Measurements from ENCODE around the gene EHMT2. TPM values are rescaled to one million over a fixed set of nuclear protein-coding genes. Genes with fewer than 3 reads are reported as not detected.
"Not testable (repeated sequence)": the region's sequence is repeated elsewhere in the genome, so short reads cannot be mapped to it uniquely, and the experiment has no call there.

The EHMT2 gene
- total RNA-seq, 2 donors from 2014 or later: 41.2 to 55.3 TPM

- ATAC-seq (replicated peaks): no peak
These were observed 20.3 kb downstream of the EHMT2 start for GRCh38 chr6:31877125-31877650.

GRCh38 chr6:31876357-31876756 lies 21.1 kb downstream of the EHMT2 start:
- Mint-ChIP-seq H3K27me3 (peaks cover 3% of the 10 kb centered on the region), H3K27ac (no peak overlapping the region), H3K4me3 (no peak overlapping the region), H3K9me3 (no peaks in the 10 kb centered on the region), H3K4me1 (peaks cover 3% of the 10 kb centered on the region), H3K36me3 (ENCODE audit: low read depth) (peaks cover 19% of the 10 kb centered on the region)
- no peak for ATAC-seq (replicated peaks)

More at GRCh38 chr6:31877125-31877650, 20.3 kb downstream of the EHMT2 start:
- Mint-ChIP-seq H3K9me3 (no peaks in the 10 kb centered on the region), H3K36me3 (ENCODE audit: low read depth) (peaks cover 28% of the 10 kb centered on the region), H3K27me3 (no peaks in the 10 kb centered on the region), H3K4me3 (no peak overlapping the region), H3K4me1 (peaks cover 3% of the 10 kb centered on the region), H3K27ac (no peak overlapping the region)

GRCh38 chr6:31875877-31876276 lies 21.6 kb downstream of the EHMT2 start:
- no peak overlapping the region for H3K27ac Mint-ChIP-seq
- H3K9me3 Mint-ChIP-seq: no peaks in the 10 kb centered on the region
- no peak overlapping the region for H3K4me3 Mint-ChIP-seq

GRCh38 chr6:31874836-31875572 lies 22.5 kb downstream of the EHMT2 start:
- peaks cover 3% of the 10 kb centered on the region for H3K27me3 Mint-ChIP-seq
- peaks cover 3% of the 10 kb centered on the region for H3K4me1 Mint-ChIP-seq
- peak overlapping the region; percentile 67 for H3K27ac Mint-ChIP-seq
- no peaks in the 10 kb centered on the region for H3K9me3 Mint-ChIP-seq
- H3K4me3 Mint-ChIP-seq: no peak overlapping the region
- no peak for ATAC-seq (replicated peaks)
- peaks cover 7% of the 10 kb centered on the region for H3K36me3 Mint-ChIP-seq (ENCODE audit: low read depth)

More at GRCh38 chr6:31875877-31876276, 21.6 kb downstream of the EHMT2 start:
- no peak for ATAC-seq (replicated peaks)
- Mint-ChIP-seq H3K36me3 (ENCODE audit: low read depth) (peaks cover 15% of the 10 kb centered on the region), H3K4me1 (peaks cover 3% of the 10 kb centered on the region), H3K27me3 (peaks cover 3% of the 10 kb centered on the region)

- ATAC-seq (replicated peaks): no peak
- Mint-ChIP-seq H3K27ac (peak overlapping the region; percentile 67), H3K27me3 (peaks cover 3% of the 10 kb centered on the region), H3K9me3 (no peaks in the 10 kb centered on the region), H3K4me1 (peaks cover 3% of the 10 kb centered on the region), H3K36me3 (ENCODE audit: low read depth) (no peaks in the 10 kb centered on the region), H3K4me3 (no peak overlapping the region)
These were observed 23.3 kb downstream of the EHMT2 start for GRCh38 chr6:31874084-31874670.

GRCh38 chr6:31871046-31871659 lies 26.3 kb downstream of the EHMT2 start:
- Mint-ChIP-seq H3K9me3 (no peaks in the 10 kb centered on the region), H3K27ac (no peak overlapping the region), H3K27me3 (peaks cover 3% of the 10 kb centered on the region), H3K4me1 (peaks cover 3% of the 10 kb centered on the region), H3K36me3 (ENCODE audit: low read depth) (no peaks in the 10 kb centered on the region), H3K4me3 (no peak overlapping the region)
- ATAC-seq (replicated peaks): no peak

GRCh38 chr6:31870385-31870921 lies 27.0 kb downstream of the EHMT2 start:
- H3K36me3 Mint-ChIP-seq (ENCODE audit: low read depth): no peaks in the 10 kb centered on the region
- peaks cover 3% of the 10 kb centered on the region for H3K27me3 Mint-ChIP-seq
- H3K4me1 Mint-ChIP-seq: peaks cover 3% of the 10 kb centered on the region
- ATAC-seq (replicated peaks): peak; percentile 35
- H3K4me3 Mint-ChIP-seq: no peak overlapping the region
- no peak overlapping the region for H3K27ac Mint-ChIP-seq
- no peaks in the 10 kb centered on the region for H3K9me3 Mint-ChIP-seq

GRCh38 chr6:31869343-31869742 lies 28.2 kb downstream of the EHMT2 start:
- no peaks in the 10 kb centered on the region for H3K9me3 Mint-ChIP-seq
- H3K4me3 Mint-ChIP-seq: no peak overlapping the region
- peaks cover 3% of the 10 kb centered on the region for H3K27me3 Mint-ChIP-seq
- peaks cover 3% of the 10 kb centered on the region for H3K4me1 Mint-ChIP-seq
- no peaks in the 10 kb centered on the region for H3K36me3 Mint-ChIP-seq (ENCODE audit: low read depth)
- H3K27ac Mint-ChIP-seq: no peak overlapping the region
- no peak for ATAC-seq (replicated peaks)

- not testable (repeated sequence) for H3K36me3 Mint-ChIP-seq (ENCODE audit: low read depth); ATAC-seq (replicated peaks); H3K27me3 Mint-ChIP-seq
These were observed 28.9 kb downstream of the EHMT2 start for GRCh38 chr6:31868658-31868971.

GRCh38 chr6:31865205-31866118 lies 32.0 kb downstream of the EHMT2 start:
- Mint-ChIP-seq H3K27me3 (no peaks in the 10 kb centered on the region), H3K36me3 (ENCODE audit: low read depth) (peaks cover 13% of the 10 kb centered on the region), H3K4me1 (peaks cover 11% of the 10 kb centered on the region), H3K27ac (no peak overlapping the region), H3K4me3 (no peak overlapping the region), H3K9me3 (no peaks in the 10 kb centered on the region)
- ATAC-seq (replicated peaks): no peak

More at GRCh38 chr6:31868658-31868971, 28.9 kb downstream of the EHMT2 start:
- H3K27ac Mint-ChIP-seq, H3K9me3 Mint-ChIP-seq, H3K4me1 Mint-ChIP-seq, H3K4me3 Mint-ChIP-seq: not testable (repeated sequence)

- H3K4me3 Mint-ChIP-seq: no peak overlapping the region
- no peak overlapping the region for H3K27ac Mint-ChIP-seq
- ATAC-seq (replicated peaks): no peak
- H3K27me3 Mint-ChIP-seq: no peaks in the 10 kb centered on the region
- H3K9me3 Mint-ChIP-seq: no peaks in the 10 kb centered on the region
- H3K4me1 Mint-ChIP-seq: peaks cover 11% of the 10 kb centered on the region
- H3K36me3 Mint-ChIP-seq (ENCODE audit: low read depth): peaks cover 18% of the 10 kb centered on the region
These were observed 32.7 kb downstream of the EHMT2 start for GRCh38 chr6:31864818-31865204.

GRCh38 chr6:31864123-31864562 lies 33.4 kb downstream of the EHMT2 start:
- not testable (repeated sequence) for ATAC-seq (replicated peaks); H3K9me3 Mint-ChIP-seq; H3K27me3 Mint-ChIP-seq
- Mint-ChIP-seq H3K4me1 (peaks cover 11% of the 10 kb centered on the region), H3K36me3 (ENCODE audit: low read depth) (peaks cover 25% of the 10 kb centered on the region), H3K4me3 (peak overlapping the region; percentile 94), H3K27ac (peak overlapping the region; percentile 96)

GRCh38 chr6:31862344-31863235 lies 34.9 kb downstream of the EHMT2 start, which contains the start of gene NEU1:
NEU1 (minus strand) TSS chr6:31862821; CDS start chr6:31862776, 45 bp downstream.
- H3K4me1 Mint-ChIP-seq: peaks cover 11% of the 10 kb centered on the region
- no peaks in the 10 kb centered on the region for H3K9me3 Mint-ChIP-seq
- ATAC-seq (replicated peaks): peak; percentile 98
- peak within 1 kb of the TSS; percentile 94 for H3K4me3 Mint-ChIP-seq
- peaks cover 37% of the 10 kb centered on the region for H3K36me3 Mint-ChIP-seq (ENCODE audit: low read depth)
- H3K27ac Mint-ChIP-seq: peak within 1 kb of the TSS; percentile 96
- no peaks in the 10 kb centered on the region for H3K27me3 Mint-ChIP-seq

All from activated T-helper 17 cell treated with anti-CD3 and anti-CD28 coated beads, Interleukin-2, amount 50 U/mL, for 72 hours (primary cell).